CD4-positive, alpha-beta T cell treated with Interleukin-15 for 4 hours (primary cell): ENCODE data around the gene ECSCR.
"Not testable (repeated sequence)": the region's sequence is repeated elsewhere in the genome, so short reads cannot be mapped to it uniquely, and the experiment has no call there.

Experiments used
- DNase-seq: peaks from one replicate; pipeline ENCODE4 v3.0.0-alpha.2; 2020; ENCODE audit warnings: low spot score

Gene ECSCR

GRCh38 chr5:139462586-139463276 lies at the start of gene ECSCR:
ECSCR (minus strand) TSS chr5:139462743; CDS start chr5:139462670, 73 bp downstream.
- no peak for DNase-seq

- not testable (repeated sequence) for DNase-seq
Measured at GRCh38 chr5:139504722-139505121, 42.2 kb upstream of the ECSCR start.

GRCh38 chr5:139503879-139504278 lies 41.3 kb upstream of the ECSCR start:
- not testable (repeated sequence) for DNase-seq

GRCh38 chr5:139503036-139503817 lies 40.7 kb upstream of the ECSCR start:
- not testable (repeated sequence) for DNase-seq

GRCh38 chr5:139501381-139501780 lies 38.8 kb upstream of the ECSCR start:
- DNase-seq: no peak

GRCh38 chr5:139495638-139496435 lies 33.3 kb upstream of the ECSCR start:
- DNase-seq: no peak

- DNase-seq: no peak
Measured at GRCh38 chr5:139494832-139495231, 32.3 kb upstream of the ECSCR start.

- DNase-seq: no peak
Measured at GRCh38 chr5:139494256-139494655, 31.7 kb upstream of the ECSCR start.

- no peak for DNase-seq
Measured at GRCh38 chr5:139492700-139493192, 30.2 kb upstream of the ECSCR start.

- no peak for DNase-seq
Measured at GRCh38 chr5:139488260-139488659, 25.7 kb upstream of the ECSCR start.

GRCh38 chr5:139486201-139486600 lies 23.7 kb upstream of the ECSCR start:
- no peak for DNase-seq

- not testable (repeated sequence) for DNase-seq
Measured at GRCh38 chr5:139482890-139483208, 20.3 kb upstream of the ECSCR start.

GRCh38 chr5:139482050-139482889 lies 19.7 kb upstream of the ECSCR start, which contains the start of gene STING1:
STING1 (minus strand) TSS chr5:139482758; CDS start chr5:139481704, 1,054 bp downstream.
- DNase-seq: peak; percentile 79

- no peak for DNase-seq
Measured at GRCh38 chr5:139481580-139482049, 19.1 kb upstream of the ECSCR start.

- peak; percentile 58 for DNase-seq
Measured at GRCh38 chr5:139481122-139481533, 18.6 kb upstream of the ECSCR start.

GRCh38 chr5:139479729-139480128 lies 17.2 kb upstream of the ECSCR start:
- DNase-seq: not testable (repeated sequence)

GRCh38 chr5:139478657-139479423 lies 16.3 kb upstream of the ECSCR start:
- not testable (repeated sequence) for DNase-seq

GRCh38 chr5:139475865-139476617 lies 13.5 kb upstream of the ECSCR start:
- no peak for DNase-seq

- DNase-seq: peak; percentile 40
Measured at GRCh38 chr5:139474890-139475791, 12.6 kb upstream of the ECSCR start.
